Measurements from ENCODE around the gene C12orf54. TPM values are rescaled to one million over a fixed set of nuclear protein-coding genes. Genes with fewer than 3 reads are reported as not detected.
"Not testable (repeated sequence)": the region's sequence is repeated elsewhere in the genome, so short reads cannot be mapped to it uniquely, and the experiment has no call there.

The C12orf54 gene
- total RNA-seq, 1 experiment from 2014 or later = not detected

DNA sequence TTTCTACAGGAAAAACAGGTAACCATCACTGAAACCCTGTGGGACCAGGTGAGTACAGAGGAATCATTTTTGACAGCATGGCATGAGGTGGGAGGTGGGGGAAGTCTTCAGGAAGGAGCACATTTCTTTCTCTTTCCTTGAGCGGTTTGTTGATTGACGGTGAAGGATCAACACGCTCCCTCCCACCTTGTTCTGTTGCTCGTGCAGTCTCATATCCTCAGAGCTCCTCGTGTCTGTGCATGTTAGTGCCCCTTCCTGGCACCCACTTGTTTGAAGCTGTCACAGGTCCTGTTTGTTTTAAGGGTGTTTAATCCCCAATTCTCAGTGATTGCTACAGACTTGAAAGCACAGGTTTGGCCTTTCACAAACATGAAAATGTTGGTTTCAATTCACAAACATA, 4.4 kb downstream of the C12orf54 start:
- no peaks in the 10 kb centered on the region for H3K36me3 Mint-ChIP-seq (ENCODE audit: insufficient read depth, unreplicated experiment)
- H3K4me3 Mint-ChIP-seq (ENCODE audit: low read depth, unreplicated experiment) = no peak overlapping the region
- TF ChIP-seq, protein P1, sequence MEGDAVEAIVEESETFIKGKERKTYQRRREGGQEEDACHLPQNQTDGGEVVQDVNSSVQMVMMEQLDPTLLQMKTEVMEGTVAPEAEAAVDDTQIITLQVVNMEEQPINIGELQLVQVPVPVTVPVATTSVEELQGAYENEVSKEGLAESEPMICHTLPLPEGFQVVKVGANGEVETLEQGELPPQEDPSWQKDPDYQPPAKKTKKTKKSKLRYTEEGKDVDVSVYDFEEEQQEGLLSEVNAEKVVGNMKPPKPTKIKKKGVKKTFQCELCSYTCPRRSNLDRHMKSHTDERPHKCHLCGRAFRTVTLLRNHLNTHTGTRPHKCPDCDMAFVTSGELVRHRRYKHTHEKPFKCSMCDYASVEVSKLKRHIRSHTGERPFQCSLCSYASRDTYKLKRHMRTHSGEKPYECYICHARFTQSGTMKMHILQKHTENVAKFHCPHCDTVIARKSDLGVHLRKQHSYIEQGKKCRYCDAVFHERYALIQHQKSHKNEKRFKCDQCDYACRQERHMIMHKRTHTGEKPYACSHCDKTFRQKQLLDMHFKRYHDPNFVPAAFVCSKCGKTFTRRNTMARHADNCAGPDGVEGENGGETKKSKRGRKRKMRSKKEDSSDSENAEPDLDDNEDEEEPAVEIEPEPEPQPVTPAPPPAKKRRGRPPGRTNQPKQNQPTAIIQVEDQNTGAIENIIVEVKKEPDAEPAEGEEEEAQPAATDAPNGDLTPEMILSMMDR (IDR thresholded peaks at IDR 0.05; ENCODE audit: unreplicated experiment) = no peak
- CTCF ChIA-PET = no interaction called here
- BruUV-seq (replicated peaks) = no TSS peak
- DNase-seq = no peak
- no peaks in the 10 kb centered on the region for H3K4me1 Mint-ChIP-seq (ENCODE audit: low read depth, unreplicated experiment)
- no peak overlapping the region for H3K27ac Mint-ChIP-seq (ENCODE audit: unreplicated experiment)
- H3K9me3 Mint-ChIP-seq (ENCODE audit: low read depth, unreplicated experiment) = no peaks in the 10 kb centered on the region
- intact Hi-C loops (cut with micrococcal nuclease; ENCODE audit: unreplicated experiment) = no loop called here
- H3K27me3 Mint-ChIP-seq (ENCODE audit: unreplicated experiment) = peaks cover 48% of the 10 kb centered on the region

DNA sequence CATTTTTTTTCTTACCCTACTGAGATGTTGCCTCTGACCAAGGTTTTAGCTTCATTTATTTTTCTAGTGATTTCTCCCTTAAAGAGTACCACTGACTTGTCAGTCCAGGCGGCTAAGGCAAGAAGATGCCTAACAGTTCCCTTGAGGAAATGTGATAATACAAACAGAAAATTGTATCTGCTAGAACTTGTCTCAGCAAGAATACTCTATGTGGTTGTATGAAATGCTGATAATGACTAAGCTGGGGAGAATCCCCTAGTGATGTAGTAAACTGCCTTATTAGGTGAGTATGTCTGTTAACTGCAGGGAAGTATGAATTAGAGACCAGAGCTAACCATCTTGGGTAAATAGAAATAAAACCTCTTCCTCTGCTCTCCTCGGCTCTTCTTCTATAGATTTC, 6.7 kb downstream of the C12orf54 start:
- CTCF ChIA-PET = no interaction called here
- intact Hi-C loops (cut with micrococcal nuclease; ENCODE audit: unreplicated experiment) = no loop called here
- Mint-ChIP-seq H3K4me1 (ENCODE audit: low read depth, unreplicated experiment) (no peaks in the 10 kb centered on the region), H3K9me3 (ENCODE audit: low read depth, unreplicated experiment) (no peaks in the 10 kb centered on the region), H3K27me3 (ENCODE audit: unreplicated experiment) (peaks cover 38% of the 10 kb centered on the region), H3K4me3 (ENCODE audit: low read depth, unreplicated experiment) (no peak overlapping the region), H3K27ac (ENCODE audit: unreplicated experiment) (no peak overlapping the region), H3K36me3 (ENCODE audit: insufficient read depth, unreplicated experiment) (no peaks in the 10 kb centered on the region)
- no peak for DNase-seq
- TF ChIP-seq, protein P1 (IDR thresholded peaks at IDR 0.05; ENCODE audit: unreplicated experiment) = no peak
- no TSS peak for BruUV-seq (replicated peaks)

DNA sequence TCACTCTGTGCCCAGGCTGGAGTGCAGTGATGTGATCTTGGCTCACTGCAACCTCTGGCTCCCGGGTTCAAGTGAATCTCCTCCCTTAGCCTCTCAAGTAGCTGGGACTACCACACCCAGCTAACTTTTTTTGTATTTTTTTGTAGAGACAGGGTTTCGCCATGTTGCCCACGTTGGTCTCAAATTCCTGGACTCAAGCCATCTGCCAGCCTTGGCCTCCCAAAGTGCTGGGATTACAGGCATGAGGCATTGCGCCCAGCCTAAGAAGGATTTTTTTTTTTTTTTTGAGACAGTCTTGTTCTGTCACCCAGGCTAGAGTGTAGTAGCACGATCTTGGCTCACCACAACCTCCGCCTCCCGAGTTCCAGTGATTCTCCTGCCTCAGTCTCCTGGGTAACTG, 7.2 kb downstream of the C12orf54 start:
- BruUV-seq (replicated peaks); H3K4me3 Mint-ChIP-seq (ENCODE audit: low read depth, unreplicated experiment); H3K9me3 Mint-ChIP-seq (ENCODE audit: low read depth, unreplicated experiment); H3K36me3 Mint-ChIP-seq (ENCODE audit: insufficient read depth, unreplicated experiment); DNase-seq; H3K4me1 Mint-ChIP-seq (ENCODE audit: low read depth, unreplicated experiment); H3K27ac Mint-ChIP-seq (ENCODE audit: unreplicated experiment); intact Hi-C loops (cut with micrococcal nuclease; ENCODE audit: unreplicated experiment): not testable (repeated sequence)
- CTCF ChIA-PET = interaction anchor here (0.6 kb wide), 1 partner anchor 446 kb away, joined by 5 read pairs; no protein-coding TSS in a partner anchor
- peaks cover 36% of the 10 kb centered on the region for H3K27me3 Mint-ChIP-seq (ENCODE audit: unreplicated experiment)

DNA sequence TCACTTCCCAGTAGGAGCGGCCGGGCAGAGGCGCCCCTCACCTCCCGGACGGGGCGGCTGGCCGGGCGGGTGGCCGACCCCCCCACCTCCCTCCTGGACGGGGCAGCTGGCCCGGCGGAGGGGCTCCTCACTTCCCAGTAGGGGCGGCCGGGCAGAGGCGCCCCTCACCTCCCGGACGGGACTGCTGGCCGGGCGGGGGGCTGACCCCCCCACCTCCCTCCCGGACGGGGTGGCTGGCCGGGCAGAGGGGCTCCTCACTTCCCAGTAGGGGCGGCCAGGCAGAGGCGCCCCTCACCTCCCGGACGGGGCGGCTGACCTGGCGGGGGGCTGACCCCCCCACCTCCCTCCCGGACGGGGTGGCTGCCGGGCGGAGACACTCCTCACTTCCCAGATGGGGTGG, 18.0 kb downstream of the C12orf54 start:
- BruUV-seq (replicated peaks); intact Hi-C loops (cut with micrococcal nuclease; ENCODE audit: unreplicated experiment); H3K4me1 Mint-ChIP-seq (ENCODE audit: low read depth, unreplicated experiment); H3K4me3 Mint-ChIP-seq (ENCODE audit: low read depth, unreplicated experiment); CTCF ChIA-PET; H3K27ac Mint-ChIP-seq (ENCODE audit: unreplicated experiment); DNase-seq; H3K36me3 Mint-ChIP-seq (ENCODE audit: insufficient read depth, unreplicated experiment); H3K9me3 Mint-ChIP-seq (ENCODE audit: low read depth, unreplicated experiment): not testable (repeated sequence)
- H3K27me3 Mint-ChIP-seq (ENCODE audit: unreplicated experiment) = peaks cover 44% of the 10 kb centered on the region

DNA sequence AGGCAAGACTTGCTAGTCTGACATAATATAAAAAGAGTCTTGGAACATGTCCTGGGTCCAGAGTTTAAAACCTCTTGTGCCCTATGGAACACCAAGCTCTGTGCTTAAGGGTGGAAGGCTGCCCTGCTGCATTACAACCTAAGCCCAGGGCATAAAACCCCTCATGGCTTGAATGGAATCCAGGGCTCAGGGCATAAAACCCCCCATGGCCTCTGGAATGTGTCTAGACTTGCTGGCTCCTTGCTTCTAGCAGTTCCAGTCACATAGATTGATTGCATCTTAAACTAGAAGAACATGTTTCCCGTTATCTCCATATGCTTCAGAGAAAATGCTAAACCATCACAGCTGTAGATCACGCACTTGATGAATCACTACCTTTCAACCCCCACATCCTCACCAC, 24.5 kb downstream of the C12orf54 start:
- H3K9me3 Mint-ChIP-seq (ENCODE audit: low read depth, unreplicated experiment); H3K4me3 Mint-ChIP-seq (ENCODE audit: low read depth, unreplicated experiment); intact Hi-C loops (cut with micrococcal nuclease; ENCODE audit: unreplicated experiment): not testable (repeated sequence)

DNA sequence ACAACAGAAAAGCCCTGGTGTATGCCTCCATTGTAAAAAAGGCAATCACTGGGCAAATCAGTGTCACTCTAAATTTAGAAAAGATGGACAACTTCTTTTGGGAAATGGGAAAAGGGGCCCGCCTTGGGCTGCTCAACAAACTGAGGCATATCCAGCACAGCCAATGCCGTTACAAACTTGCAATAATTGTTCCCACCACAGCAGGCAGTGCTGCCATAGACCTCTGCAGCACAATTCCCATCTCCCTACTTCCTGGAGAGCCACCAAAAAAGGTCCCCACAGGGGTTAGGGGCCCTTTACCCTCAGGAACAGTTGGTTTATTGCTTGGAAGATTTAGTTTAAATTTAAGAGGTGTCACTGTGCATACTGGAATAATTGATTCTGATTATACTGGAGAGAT, 26.7 kb downstream of the C12orf54 start:
- H3K27me3 Mint-ChIP-seq (ENCODE audit: unreplicated experiment) = peaks cover 59% of the 10 kb centered on the region
- H3K36me3 Mint-ChIP-seq (ENCODE audit: insufficient read depth, unreplicated experiment) = no peaks in the 10 kb centered on the region
- CTCF ChIA-PET = no interaction called here
- no peak for DNase-seq
- no peak overlapping the region for H3K4me3 Mint-ChIP-seq (ENCODE audit: low read depth, unreplicated experiment)
- H3K9me3 Mint-ChIP-seq (ENCODE audit: low read depth, unreplicated experiment) = no peaks in the 10 kb centered on the region
- intact Hi-C loops (cut with micrococcal nuclease; ENCODE audit: unreplicated experiment) = no loop called here
- TF ChIP-seq, protein P1 (IDR thresholded peaks at IDR 0.05; ENCODE audit: unreplicated experiment) = no peak
- no TSS peak for BruUV-seq (replicated peaks)
- no peaks in the 10 kb centered on the region for H3K4me1 Mint-ChIP-seq (ENCODE audit: low read depth, unreplicated experiment)
- H3K27ac Mint-ChIP-seq (ENCODE audit: unreplicated experiment) = no peak overlapping the region

More for the DNA sequence above, 24.5 kb downstream of the C12orf54 start:
- BruUV-seq (replicated peaks); H3K4me1 Mint-ChIP-seq (ENCODE audit: low read depth, unreplicated experiment); CTCF ChIA-PET; H3K36me3 Mint-ChIP-seq (ENCODE audit: insufficient read depth, unreplicated experiment); DNase-seq; H3K27ac Mint-ChIP-seq (ENCODE audit: unreplicated experiment): not testable (repeated sequence)
- H3K27me3 Mint-ChIP-seq (ENCODE audit: unreplicated experiment) = peaks cover 55% of the 10 kb centered on the region

All from Calu3 (cell line).